Spleen (tissue), 11 donors: ENCODE data around the gene CXADR. TPM values are rescaled to one million over a fixed set of nuclear protein-coding genes. Genes with fewer than 3 reads are reported as not detected.

Experiments used
- DNase-seq: peaks from one replicate; pipeline ENCODE4 v3.0.0-alpha.2; 2020
- H3K27ac ChIP-seq, 8 donors: fragments of 200-600 bp; sonication (generic) in 7 of 8; 1 replicate in 4 of 8; 2 replicates in 4 of 8; pipeline versions ENCODE4 v1.5.0 to v1.8.0; 2016 to 2021; ENCODE audit warnings: inconsistent platforms in 4 of 8, mild to moderate bottlenecking in 4 of 8, moderate library complexity in 1 of 8
- H3K27me3 ChIP-seq, 7 donors: fragments of 200-600 bp; sonication (generic) in 6 of 7; replicated peaks in 1 of 7; 1 replicate in 4 of 7; 2 replicates in 3 of 7; pipeline versions ENCODE4 v1.5.0 to v1.8.0; 2016 to 2021; ENCODE audit warnings: inconsistent platforms in 3 of 7, mild to moderate bottlenecking in 1 of 7
- H3K36me3 ChIP-seq, 6 donors: fragments of 200-600 bp; sonication (generic) in 5 of 6; 1 replicate in 4 of 6; 2 replicates in 2 of 6; pipeline versions ENCODE4 v1.5.0 to v1.8.0; 2016 to 2021; ENCODE audit warnings: inconsistent platforms in 2 of 6
- H3K4me1 ChIP-seq, 6 donors: fragments of 200-600 bp; sonication (generic) in 5 of 6; 1 replicate in 3 of 6; 2 replicates in 3 of 6; pipeline versions ENCODE4 v1.5.0 to v1.8.0; 2016 to 2021; ENCODE audit warnings: inconsistent platforms in 3 of 6
- H3K4me3 ChIP-seq, 8 donors: fragments of 200-600 bp; sonication (generic) in 7 of 8; 1 replicate in 4 of 8; 2 replicates in 4 of 8; pipeline versions ENCODE4 v1.5.0 to v1.8.0; 2016 to 2021; ENCODE audit warnings: inconsistent platforms in 4 of 8, mild to moderate bottlenecking in 4 of 8, moderate library complexity in 2 of 8
- H3K9me3 ChIP-seq, 8 donors: fragments of 200-600 bp; sonication (generic) in 7 of 8; 1 replicate in 4 of 8; 2 replicates in 4 of 8; pipeline versions ENCODE4 v1.5.0 to v1.8.0; 2016 to 2021; ENCODE audit warnings: inconsistent platforms in 4 of 8
- POLR2A ChIP-seq, 3 donors: fragments of 450-650 bp; IDR thresholded peaks; one replicate each; pipeline ENCODE4 v1.5.1; 2017; ENCODE audit warnings: antibody characterized with exemption in 3 of 3, mild to moderate bottlenecking in 1 of 3
- POLR2AphosphoS5 ChIP-seq, 3 donors: sonication (generic); formaldehyde crosslinking; IDR thresholded peaks; one replicate each; pipeline ENCODE4 v1.5.1; 2017; ENCODE audit warnings: antibody characterized with exemption in 3 of 3
- WGBS, 5 donors: extraction: QIAGEN DNeasy Blood & Tissue Kit in 3 of 5; methylation state at CpG; one replicate each; pipeline versions ENCODE4 v1.1.5 to v1.1.7; 2013 to 2018; 5-methylcytosine and 5-hydroxymethylcytosine counted together
- intact Hi-C: fragments of 100-400 bp; cut with DNase I; formaldehyde crosslinking; loops from one replicate; pipeline ENCODE4 v1.15.0; 2023; ENCODE audit warnings: low total_unique reads
- polyA plus RNA-seq, 3 donors: library from polyadenylated mRNA; stranded (reverse); fragments of 200-250 nt; gene quantifications; one replicate each; pipeline ENCODE4 v1.2.1, GENCODE V29; 2013
- total RNA-seq, 7 donors: library from RNA; depleted of rRNA in 3 of 7; stranded (reverse); fragments of >200 nt in 3 of 7; fragmentation: NEBNext Ultra II Directional in 4 of 7; extraction: Animal tissue kit (Norgen Biotek cat#: 25700) in 4 of 7; gene quantifications; one replicate each; pipeline versions ENCODE4 v1.1.0 to v1.2.1, GENCODE V29; 2016 to 2021
- TF ChIP-seq, protein P1 (sequence below), 11 experiments: fragments of 200-600 bp in 7 of 11; fragments of 450-650 bp in 4 of 11; sonication (generic) in 4 of 11; IDR thresholded peaks in 8 of 11; conservative IDR thresholded peaks in 3 of 11; 1 replicate in 7 of 11; 2 replicates in 4 of 11; pipeline versions ENCODE4 v1.4.0 to v1.8.0; 2016 to 2021; ENCODE audit warnings: antibody characterized with exemption in 11 of 11, inconsistent platforms in 4 of 11, mild to moderate bottlenecking in 1 of 11
- donor health status: healthy with polysubstance abuse.
- donor health status: DM: no; HTN: no; CAD: no; lungs with moderate emphysema.
- donor health status: DM: no; HTN: no; CAD: no.
- donor health status: Bipolar disorder and iron deficiency.
- donor health status: healthy.
- donor health status: DM: no; HTN: no; CAD: no.
- donor health status: DM: yes; HTN: yes; CAD: no.

Gene CXADR
- total and polyA plus RNA-seq, 10 donors, result 0.11 to 10.7 (median 2.8) TPM

DNA sequence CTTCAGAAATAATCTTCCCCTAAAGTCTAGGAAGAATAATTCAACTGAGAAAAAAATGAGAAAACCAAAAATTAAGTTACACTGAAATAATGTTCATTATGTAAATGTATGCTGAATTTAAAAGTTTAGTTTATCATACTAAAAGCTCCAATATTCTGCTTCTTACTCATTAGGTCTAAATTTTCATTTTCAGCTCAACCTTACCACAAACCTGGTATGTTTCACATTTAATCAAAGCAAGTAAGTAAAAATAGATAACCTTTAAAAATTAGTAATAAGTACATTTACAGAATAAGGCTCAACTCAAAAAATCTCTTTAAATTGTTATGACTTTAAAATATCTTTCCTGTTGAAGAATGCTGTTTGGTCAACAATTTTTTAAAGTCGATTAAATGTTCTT is 84.8 kb downstream of the CXADR start:
- TF ChIP-seq, protein P1, sequence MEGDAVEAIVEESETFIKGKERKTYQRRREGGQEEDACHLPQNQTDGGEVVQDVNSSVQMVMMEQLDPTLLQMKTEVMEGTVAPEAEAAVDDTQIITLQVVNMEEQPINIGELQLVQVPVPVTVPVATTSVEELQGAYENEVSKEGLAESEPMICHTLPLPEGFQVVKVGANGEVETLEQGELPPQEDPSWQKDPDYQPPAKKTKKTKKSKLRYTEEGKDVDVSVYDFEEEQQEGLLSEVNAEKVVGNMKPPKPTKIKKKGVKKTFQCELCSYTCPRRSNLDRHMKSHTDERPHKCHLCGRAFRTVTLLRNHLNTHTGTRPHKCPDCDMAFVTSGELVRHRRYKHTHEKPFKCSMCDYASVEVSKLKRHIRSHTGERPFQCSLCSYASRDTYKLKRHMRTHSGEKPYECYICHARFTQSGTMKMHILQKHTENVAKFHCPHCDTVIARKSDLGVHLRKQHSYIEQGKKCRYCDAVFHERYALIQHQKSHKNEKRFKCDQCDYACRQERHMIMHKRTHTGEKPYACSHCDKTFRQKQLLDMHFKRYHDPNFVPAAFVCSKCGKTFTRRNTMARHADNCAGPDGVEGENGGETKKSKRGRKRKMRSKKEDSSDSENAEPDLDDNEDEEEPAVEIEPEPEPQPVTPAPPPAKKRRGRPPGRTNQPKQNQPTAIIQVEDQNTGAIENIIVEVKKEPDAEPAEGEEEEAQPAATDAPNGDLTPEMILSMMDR (IDR thresholded peaks at IDR 0.05 in 8 of 11, conservative IDR thresholded peaks at IDR 0.05 in 3 of 11), result no peak
- no peak for TF ChIP-seq POLR2A (IDR thresholded peaks at IDR 0.05)
- no peak for TF ChIP-seq POLR2AphosphoS5 (IDR thresholded peaks at IDR 0.05)
- intact Hi-C loops, result no loop called here
- no peaks in the 10 kb centered on the region for H3K9me3 ChIP-seq

DNA sequence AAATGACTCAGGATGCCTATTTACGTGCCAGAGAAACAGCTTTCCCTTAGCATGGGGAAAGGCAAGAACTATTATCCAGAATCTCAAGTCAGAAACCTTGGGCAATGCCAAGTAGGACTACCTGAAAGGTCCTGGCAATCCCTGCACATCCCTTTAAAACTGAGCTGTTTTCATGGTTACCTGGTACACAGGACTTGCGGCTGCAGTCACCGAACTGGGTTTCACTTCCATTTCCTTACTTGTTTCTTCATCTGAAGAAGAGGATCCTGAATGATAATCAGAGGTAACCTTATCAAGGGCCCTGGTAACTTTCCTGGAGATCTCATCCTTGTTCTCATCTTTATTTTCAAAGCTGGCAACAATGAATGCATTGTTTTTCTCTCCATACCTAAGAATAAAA is 85.6 kb downstream of the CXADR start:
- H3K4me1 ChIP-seq, result no peaks in the 10 kb centered on the region
- H3K36me3 ChIP-seq, result peaks cover 2 to 100% (median 33%) of the 10 kb centered on the region in 6 donors
- no peak for DNase-seq
- H3K9me3 ChIP-seq, result no peaks in the 10 kb centered on the region
- WGBS, 5 donors, result 76 to 86% (median 77%) methylated on average over 3 of the region's 3 CpGs
- H3K27ac ChIP-seq, result no peak overlapping the region
- intact Hi-C loops, result no loop called here
- no peaks in the 10 kb centered on the region for H3K27me3 ChIP-seq
- no peak overlapping the region for H3K4me3 ChIP-seq
- TF ChIP-seq, protein P1 (IDR thresholded peaks at IDR 0.05 in 8 of 11, conservative IDR thresholded peaks at IDR 0.05 in 3 of 11), result no peak
- TF ChIP-seq POLR2A (IDR thresholded peaks at IDR 0.05) (no peak), POLR2AphosphoS5 (IDR thresholded peaks at IDR 0.05) (no peak)

More for the DNA sequence above, 84.8 kb downstream of the CXADR start:
- no peak for DNase-seq
- Histone ChIP-seq H3K27ac (no peak overlapping the region), H3K36me3 (peaks cover 2 to 100% (median 38%) of the 10 kb centered on the region in 6 donors), H3K4me3 (no peak overlapping the region), H3K27me3 (no peaks in the 10 kb centered on the region), H3K4me1 (no peaks in the 10 kb centered on the region)
- WGBS, 5 donors, result 71 to 85% (median 78%) methylated on average over 1 of the region's 1 CpG

DNA sequence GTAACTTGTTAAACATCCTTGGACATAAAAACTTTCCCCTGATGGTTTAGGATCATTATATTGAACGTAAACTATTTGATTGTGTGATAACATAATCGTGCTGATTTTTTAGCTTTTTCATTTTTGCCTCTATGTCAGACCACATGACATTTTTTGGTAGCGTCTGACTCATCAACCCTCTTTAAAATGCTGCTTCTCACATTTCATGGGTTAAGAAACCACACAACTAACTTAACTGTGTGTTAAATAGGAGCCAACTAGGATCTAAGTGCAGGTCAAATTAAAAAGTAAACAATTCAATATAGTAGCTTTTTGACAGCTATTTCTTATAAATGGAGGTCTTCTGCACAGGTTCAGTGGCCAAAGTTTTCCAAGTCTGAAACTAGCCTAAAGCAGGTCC is 90.0 kb downstream of the CXADR start:
- Histone ChIP-seq H3K27me3 (no peaks in the 10 kb centered on the region), H3K27ac (no peak overlapping the region), H3K4me3 (no peak overlapping the region), H3K36me3 (peaks cover 2 to 96% (median 26%) of the 10 kb centered on the region in 6 donors), H3K9me3 (no peaks in the 10 kb centered on the region), H3K4me1 (peaks cover 0 to 3% (median 0%) of the 10 kb centered on the region in 6 donors)
- TF ChIP-seq POLR2A (IDR thresholded peaks at IDR 0.05) (no peak), POLR2AphosphoS5 (IDR thresholded peaks at IDR 0.05) (no peak)
- TF ChIP-seq, protein P1 (IDR thresholded peaks at IDR 0.05 in 8 of 11, conservative IDR thresholded peaks at IDR 0.05 in 3 of 11), result no peak
- DNase-seq, result no peak
- WGBS, 5 donors, result 79 to 89% (median 83%) methylated on average over 3 of the region's 3 CpGs
- intact Hi-C loops, result no loop called here

DNA sequence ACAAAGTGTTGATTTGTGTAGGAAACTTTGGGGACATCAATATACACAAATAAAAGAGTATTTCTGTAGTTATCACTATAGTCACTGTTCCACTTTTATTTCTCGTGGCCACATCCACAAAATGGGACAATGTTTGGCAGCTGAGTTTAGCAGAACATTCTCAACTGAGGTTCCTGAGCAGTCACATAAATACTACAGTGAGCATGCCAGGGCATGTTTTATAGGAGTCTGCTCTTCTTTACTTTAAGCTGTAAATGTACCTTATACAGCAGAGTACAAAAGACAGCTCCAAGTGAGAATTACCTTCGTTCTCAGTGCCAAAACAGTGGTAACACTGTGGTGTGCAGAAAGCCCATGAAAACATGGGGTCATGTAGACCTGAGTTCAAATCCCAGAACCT is 94.8 kb downstream of the CXADR start:
- no peak for TF ChIP-seq POLR2A (IDR thresholded peaks at IDR 0.05)
- TF ChIP-seq POLR2AphosphoS5 (IDR thresholded peaks at IDR 0.05), result no peak
- TF ChIP-seq, protein P1 (IDR thresholded peaks at IDR 0.05 in 8 of 11, conservative IDR thresholded peaks at IDR 0.05 in 3 of 11), result no peak
- Histone ChIP-seq H3K27ac (no peak overlapping the region), H3K27me3 (no peaks in the 10 kb centered on the region), H3K36me3 (peaks cover 0 to 61% (median 21%) of the 10 kb centered on the region in 6 donors), H3K4me1 (peaks cover 4 to 26% (median 8%) of the 10 kb centered on the region in 6 donors), H3K9me3 (no peaks in the 10 kb centered on the region), H3K4me3 (no peak overlapping the region)
- 87 to 94% (median 90%) methylated on average over 2 of the region's 2 CpGs for WGBS, 5 donors
- DNase-seq, result no peak
- intact Hi-C loops, result no loop called here
